GM12892 (cell line): ENCODE results near the gene OR10D3.

Experiments
- POLR2A ChIP-seq: IDR thresholded peaks from 2 replicates; pipeline ENCODE4 v1.6.1; 2011; ENCODE audit warnings: low read depth, low read length, control low read depth
- TAF1 ChIP-seq: IDR thresholded peaks from 2 replicates; pipeline ENCODE4 v1.6.1; 2011; ENCODE audit warnings: low read depth, mild to moderate bottlenecking, control low read depth, low read length, borderline replicate concordance

DNA sequence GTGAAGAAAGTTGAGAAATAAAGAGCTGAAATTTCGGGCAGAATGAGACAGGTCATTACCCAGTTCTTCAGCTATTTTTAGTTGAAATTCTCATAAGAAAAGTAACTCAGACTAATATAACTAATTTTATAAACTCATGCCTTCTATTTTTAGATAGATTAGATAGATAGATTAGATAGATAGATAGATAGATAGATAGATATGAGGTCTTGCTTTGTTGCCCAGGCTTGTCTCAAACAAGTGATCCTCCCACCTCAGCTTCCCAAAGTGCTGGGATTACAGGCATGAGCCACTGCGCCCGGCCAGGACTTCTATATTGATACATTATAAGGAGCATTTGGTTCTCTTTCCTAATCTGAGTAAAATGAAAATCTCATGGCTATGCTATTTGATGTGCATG is 30.9 kb downstream of the OR10D3 start:
- TF ChIP-seq POLR2A = no peak
- TF ChIP-seq TAF1 = no peak
